Skin of body (tissue), 2 donors: ENCODE results near the gene POLD3. TPM values are rescaled to one million over a fixed set of nuclear protein-coding genes. Genes with fewer than 3 reads are reported as not detected.
A peak's percentile ranks its signal among the peaks of the same experiment; 100 is the strongest.

Experiments used
- DNase-seq: peaks from one replicate; lab custom pipeline; 2025; lab: John Stamatoyannopoulos, UW
- total RNA-seq: library from RNA; depleted of rRNA; stranded (reverse); fragments of >200 nt; gene quantifications from one replicate; pipeline ENCODE4 v1.2.3, GENCODE V29; 2014

The POLD3 gene, protein sequence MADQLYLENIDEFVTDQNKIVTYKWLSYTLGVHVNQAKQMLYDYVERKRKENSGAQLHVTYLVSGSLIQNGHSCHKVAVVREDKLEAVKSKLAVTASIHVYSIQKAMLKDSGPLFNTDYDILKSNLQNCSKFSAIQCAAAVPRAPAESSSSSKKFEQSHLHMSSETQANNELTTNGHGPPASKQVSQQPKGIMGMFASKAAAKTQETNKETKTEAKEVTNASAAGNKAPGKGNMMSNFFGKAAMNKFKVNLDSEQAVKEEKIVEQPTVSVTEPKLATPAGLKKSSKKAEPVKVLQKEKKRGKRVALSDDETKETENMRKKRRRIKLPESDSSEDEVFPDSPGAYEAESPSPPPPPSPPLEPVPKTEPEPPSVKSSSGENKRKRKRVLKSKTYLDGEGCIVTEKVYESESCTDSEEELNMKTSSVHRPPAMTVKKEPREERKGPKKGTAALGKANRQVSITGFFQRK
- total RNA-seq = 16.4 TPM

DNA sequence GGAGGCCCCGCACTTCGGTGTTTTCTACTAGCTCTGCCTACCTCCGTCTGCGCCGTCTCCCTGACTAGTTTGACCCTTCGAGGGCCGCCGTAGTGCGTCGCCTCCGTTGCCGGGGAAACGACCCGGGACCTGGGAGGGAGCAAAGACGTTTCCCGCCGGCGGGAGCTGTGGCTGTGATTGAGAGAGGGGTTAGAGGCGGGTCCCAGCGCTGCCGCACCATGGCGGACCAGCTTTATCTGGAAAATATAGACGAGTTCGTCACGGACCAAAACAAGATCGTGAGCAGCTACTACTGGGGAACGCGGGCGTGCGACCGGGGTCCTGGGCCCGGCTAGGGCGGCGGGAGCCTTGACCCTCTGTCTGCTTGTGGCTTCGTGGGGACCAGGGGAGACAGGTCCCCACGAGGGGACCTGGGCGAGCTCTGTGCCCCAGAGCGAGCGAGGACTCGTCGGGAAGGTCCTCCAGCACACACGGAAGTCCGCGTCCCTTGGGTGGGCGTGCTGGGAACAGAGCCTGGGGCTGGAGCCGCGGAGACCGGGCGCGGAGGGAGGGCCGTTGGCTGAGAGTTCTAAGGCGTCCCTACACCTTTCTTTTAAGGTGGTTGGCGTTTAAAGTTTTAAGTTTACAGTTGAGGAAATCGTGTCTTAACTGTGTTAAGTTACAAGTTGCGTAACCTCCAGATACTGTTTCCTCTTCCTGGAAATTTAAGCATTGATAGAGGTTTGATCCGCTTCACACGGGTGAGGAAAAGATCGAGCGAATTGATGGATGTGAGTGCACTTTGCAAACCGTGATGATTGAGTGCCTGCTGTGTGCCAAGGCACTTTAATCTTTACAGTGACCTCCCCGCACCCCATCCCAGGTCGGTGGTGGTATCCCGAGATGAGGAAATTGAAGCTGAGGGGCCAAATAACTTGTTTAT, at the start of gene POLD3:
Gene POLD3, plus strand, starts transcription at position 142 of the 922 bp plus-strand sequence. Its CDS starts 77 bp downstream, at position 219.
- DNase-seq = peak; percentile 91

DNA sequence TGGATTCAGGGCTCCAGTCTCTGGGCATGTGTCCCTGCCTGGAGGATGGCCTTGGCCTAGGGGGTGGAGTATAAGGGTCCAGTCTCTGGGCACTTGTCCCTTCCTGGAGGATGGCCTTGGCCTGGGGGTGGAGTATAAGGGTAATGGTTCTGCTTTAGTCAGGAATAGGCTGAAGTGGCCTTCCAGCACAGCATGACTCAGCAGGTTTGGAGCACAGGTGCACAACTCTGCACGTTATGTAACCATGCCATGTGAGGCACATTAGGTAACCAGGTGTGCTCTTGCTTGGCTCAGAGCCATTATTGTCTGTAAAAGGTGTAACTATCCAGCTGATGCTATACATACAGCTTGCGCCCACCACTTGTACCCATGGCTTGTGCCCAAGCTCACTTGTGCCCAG, 48.4 kb upstream of the POLD3 start:
- DNase-seq = no peak

DNA sequence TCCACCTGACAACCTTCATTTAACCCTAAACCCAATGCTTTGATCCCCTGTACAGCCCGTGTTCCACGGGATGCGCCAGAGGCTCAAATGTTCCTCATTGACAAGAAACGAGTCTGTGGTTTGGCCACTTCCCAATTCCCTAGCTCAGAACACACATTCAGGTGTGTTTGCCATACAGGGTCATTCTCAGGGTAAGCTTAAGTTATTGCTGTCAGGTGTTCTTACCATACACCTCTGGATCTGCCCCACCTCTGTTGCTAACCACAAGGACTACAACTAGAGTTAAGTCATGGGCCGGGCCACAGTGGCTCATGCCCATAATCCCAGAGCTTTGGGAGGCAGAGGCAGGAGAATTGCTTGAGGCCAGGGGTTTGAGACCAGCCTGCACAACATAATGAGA, 45.6 kb upstream of the POLD3 start:
- DNase-seq = no peak

DNA sequence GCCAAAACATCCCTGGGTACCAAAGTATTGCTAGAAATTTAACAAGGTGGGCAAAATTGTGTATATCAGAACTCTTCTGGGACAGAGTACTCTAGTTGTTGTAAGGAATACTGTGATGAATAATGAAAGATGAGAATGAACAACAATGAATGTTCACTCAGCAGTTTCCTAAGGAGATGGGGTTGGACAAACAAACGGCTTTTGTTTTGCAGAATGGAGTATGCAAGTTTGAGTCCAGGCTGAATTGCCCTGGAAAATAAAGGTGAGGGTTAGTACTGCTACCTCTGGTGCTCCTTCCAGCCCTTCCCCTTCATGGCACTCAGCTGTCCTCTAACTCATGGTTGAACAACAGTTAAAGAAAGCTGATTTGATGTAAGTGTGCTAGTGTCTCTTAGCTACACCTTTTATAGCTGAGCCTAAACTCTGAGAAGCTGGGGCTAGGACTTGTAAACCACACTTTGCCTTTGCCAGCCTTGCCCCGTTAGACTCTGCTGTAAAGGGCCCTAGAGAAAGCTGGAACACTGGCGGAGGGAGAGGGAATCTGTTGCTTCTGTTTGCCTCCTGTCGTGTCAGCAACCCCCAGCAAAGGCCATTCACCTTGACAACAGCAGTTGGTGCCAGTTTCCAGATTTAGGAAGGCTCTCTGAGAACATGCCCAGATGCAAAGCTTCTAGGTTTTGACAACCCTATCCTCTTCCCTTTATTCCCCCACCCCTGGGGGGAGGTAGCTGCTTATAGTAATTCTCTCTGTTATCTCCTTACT, 41.2 kb upstream of the POLD3 start:
- DNase-seq = no peak

DNA sequence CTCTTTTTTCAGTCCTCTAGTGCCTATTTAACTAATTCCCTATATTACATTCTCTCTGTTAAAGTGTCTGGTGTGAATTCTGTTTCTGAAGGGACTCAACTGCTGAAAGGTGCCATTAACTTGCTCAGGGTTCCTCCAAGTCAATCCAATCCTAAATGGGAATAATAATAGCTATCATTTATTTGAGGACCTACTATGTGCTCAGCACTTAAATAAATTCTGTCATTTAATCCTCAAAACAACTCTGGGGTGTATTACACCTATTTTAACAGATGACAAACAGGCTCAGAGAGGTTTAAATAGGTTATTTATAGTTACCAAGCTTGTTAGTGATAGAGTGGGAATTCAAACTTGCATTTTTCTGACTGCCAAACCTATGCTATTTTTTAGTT, 40.6 kb upstream of the POLD3 start:
- DNase-seq = no peak

DNA sequence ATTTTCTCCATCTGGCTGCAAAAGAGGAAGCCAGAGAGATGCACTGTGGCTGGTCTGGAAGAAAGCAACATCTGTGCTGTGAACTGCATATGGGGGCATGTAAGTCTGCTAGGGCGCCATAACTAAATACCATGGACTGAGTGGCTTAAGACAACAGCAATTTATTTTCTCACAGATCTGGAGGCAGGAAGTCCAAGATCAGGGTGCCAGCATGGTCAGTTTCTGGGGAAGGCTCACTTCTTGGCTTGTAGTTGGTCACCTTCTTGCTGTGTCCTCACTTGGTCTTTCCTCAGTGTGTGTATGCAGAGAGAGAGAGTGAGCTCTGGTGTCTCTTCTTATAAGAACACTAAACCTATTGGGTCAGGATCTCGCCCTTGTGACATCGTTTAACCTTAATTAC, 34.9 kb upstream of the POLD3 start:
- DNase-seq = no peak

DNA sequence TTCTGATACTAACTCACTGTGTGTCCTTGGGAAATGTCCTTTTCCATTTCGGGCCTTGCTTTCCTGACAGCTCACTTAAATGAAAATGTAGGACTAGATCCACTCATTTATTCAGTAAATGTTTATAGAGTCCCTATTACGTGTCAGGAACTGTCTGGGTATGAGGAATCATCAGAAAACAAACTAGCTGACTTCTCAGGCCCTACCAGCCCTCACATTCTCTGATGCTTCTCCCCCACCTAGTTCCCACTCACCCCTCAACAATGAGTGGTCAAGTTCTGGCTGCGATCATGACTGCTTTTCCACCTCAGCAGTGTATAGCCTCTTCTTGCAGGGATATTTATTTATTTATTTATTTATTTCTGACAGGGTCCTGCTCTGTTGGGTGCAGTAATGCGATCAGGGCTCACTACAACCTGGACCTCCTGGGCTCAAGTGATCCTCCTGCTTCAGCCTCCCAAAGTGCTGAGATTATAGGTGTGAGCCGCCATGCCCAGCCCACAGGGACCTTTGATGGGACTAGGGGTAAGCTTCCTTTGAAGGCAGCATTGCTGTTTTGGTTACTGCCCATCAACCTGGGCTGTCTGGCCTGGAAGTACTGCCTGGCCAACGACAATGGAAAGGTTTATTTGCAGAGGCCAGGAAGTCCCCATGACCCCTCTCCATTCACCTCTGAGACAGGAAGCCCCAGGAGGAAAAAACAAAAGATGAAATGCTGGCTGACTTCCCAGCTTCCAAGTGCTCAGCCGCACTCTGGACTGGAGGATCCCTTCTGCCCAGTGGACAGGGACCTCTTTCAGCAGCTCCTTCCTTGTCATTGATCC, 33.1 kb upstream of the POLD3 start:
- no peak for DNase-seq

DNA sequence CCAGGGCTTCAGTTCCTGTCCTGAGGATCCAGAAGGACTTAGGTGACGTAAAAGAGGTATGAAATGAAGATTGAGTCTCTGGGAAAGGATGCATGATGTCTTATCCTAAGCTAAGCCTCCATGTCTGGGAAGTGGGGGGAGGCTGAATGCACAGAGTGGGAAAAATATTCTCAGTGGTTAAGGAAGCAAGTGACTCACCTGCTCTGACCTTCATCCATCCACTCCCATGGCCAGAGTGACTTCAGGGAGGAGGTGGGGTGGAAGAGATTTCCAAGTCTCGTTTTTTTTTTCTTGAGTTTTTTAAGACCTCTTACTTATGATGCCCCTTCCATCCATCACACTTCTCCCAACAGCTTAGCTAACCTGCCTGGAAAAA, 32.5 kb upstream of the POLD3 start:
- no peak for DNase-seq

DNA sequence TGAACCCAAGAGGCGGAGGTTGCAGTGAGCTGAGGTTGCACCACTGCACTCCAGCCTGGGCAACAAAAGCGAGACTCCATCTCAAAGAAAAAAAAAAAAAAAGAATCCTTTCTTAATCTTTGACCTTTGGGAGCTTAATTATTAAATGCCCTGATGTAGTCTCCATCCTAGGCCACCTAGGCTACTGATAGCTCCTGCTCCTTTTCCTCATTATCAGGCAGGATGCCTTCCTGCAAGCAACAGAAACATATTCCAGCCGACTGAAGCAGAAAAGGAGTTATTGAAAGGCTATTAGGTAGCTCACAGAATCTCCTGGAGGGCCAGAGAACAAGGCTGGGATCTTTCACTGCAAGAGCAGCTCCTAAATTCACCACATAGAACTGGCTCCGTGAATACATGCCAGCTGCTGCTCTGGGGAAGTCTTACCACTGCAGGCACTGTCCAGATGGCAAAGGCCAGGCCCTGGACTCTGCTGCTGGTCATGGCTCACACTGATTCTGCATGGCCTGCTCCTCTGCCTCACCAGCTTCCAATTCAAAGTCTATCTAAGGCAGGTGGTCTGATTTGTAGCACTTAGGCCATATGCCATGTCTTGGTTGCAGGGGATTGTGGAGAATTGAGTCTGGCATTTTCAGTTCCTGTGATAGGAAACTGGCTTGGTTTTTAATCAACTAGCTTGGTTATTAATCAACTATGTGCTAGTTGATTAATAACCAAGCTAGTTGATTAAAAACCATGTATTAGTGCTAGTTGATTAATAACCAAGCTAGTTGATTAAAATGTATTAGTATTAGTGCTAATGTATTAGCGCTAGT, 26.0 kb upstream of the POLD3 start:
- no peak for DNase-seq

DNA sequence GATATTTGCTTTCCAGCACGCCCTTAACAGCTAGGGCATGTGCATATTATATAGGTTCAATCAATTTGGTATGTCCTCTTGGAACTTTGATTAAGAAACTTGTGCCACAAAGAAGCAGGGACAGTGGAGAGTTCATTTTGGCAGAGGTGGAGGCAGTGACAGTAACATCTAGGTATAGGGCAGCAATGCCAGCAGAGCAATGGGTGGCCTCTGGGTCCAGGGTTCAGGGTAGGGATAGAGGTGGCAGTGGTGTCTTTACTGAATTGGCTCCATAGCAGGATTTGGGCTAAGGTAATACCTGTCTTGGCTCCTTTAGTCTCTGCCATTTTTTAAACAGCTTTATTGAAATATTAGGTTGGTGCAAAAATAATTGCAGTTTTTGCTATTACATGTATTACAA, 24.4 kb upstream of the POLD3 start:
- no peak for DNase-seq

DNA sequence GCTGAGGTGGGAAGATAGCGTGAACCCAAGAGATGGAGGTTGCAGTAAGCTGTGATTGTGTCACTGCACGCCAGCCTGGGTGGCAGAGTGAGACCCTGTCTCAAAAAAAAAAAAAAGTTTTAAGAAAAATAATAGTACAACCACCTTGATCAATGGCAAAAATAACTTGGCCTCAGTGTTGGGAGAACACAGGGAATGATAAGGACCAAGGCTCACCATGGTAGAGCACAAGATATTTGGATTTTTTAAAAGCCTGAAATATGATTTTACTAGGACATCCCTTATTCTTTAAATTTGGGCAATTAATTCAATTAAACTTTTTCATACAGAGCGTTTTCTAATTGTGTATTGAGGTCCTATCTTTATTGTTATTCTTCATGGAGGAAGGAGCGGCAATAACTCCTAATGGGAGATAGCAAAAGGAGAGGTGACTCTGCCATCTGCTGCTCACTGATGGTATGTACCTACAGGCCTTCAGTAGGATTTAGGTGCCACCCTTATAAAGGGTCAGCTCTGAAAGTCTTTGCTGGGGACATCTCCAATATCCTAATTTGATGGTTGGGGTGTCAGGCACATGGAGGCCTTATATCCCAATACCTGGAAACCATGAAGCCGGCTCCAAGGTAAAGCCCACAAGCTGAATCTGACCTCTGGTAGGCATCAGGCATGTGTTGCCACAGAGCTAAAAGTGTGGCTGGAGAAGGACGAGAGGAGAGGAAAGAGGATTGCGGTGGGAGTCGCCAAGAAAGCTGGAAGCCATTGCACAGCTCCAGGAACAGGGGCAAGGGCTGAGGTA, 21.9 kb upstream of the POLD3 start:
- no peak for DNase-seq

DNA sequence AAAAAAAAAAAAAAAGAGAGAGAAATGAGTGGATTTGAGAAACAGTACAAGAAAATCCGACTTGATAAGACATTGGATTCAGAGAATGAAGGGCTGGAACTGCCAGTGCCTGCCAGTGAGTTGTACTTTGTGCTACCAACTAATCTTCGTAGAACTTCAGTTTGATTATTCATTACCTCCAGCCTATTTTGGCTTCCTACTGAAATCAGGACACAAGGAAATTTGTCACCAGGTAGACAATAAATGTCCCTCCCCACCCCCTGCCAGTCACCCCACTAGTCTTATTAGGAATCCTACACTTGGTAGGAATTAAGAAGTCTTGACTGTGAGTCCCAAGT, 21.4 kb upstream of the POLD3 start:
- DNase-seq = no peak

DNA sequence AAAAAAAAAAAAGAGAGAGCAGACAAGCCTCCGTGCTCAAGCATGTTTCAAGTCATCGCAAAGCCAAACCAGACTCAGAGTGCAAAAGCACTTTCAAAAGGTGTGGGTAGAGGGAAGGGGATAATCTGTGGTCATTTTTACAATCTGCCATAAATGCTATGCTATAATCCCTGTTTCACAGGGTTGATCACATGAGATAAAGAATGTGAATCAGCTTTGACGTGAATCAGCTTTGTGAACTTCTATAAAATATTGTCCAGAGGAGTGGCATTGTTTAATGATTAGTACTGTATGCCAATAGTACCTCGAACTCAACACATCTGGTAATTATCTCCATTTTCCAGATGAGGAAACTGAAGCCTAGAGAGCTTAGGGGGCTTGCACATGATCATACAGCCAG, 20.0 kb upstream of the POLD3 start:
- no peak for DNase-seq

DNA sequence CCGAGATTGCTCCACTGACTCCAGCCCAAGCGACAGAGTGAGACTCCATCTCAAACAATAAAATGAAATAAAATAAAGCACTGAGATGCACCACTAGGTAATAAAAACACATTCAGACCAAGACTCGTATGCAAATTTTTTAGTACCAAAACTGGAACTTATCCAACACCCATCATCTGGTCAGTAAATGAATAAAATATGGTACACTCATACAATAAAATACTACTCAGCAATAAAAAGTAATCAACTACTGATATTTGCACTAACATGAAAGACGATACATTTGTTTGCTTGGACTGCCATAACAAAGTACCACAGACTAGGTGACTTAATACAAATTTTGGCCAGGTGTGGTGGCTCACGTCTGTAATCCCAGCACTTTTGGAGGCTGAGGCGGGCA, 17.8 kb upstream of the POLD3 start:
- no peak for DNase-seq

DNA sequence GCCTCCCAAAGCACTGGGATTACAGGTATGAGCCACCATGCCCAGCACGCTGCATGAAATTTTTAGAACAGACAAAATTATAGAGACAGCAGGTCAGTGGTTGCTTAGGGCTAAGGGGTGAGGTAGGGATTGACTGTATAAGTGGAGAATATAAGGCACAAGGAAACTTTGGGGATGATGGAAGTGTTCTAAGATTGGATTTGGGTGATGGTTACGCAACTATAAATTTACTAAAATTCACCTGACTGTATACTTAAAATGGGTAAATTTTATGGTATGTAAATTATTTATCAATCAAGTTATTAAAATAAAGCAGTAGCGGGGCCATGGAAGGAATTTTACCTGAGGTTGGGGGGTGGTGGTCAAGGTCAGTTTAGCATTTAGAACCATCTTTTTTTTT, 16.4 kb upstream of the POLD3 start:
- no peak for DNase-seq

DNA sequence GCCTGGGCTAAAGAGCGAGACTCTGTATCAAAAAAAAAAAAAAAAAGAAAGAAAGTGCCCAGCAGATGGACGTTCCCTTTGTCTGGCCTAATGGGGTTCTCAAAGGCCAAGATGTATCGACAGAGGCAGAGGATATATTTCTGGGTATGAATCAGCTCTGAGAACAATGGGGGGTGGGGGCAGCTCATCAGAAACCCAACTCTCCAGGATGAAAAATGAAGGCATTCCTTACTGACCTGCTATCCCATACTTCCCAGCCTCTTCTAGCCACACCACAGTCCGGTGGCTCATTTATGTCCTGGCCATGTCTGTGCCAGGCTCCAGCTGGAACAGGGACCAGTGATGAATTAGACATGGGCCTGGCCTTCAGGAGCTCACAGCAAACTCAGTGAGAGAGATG, 15.2 kb upstream of the POLD3 start:
- DNase-seq = no peak

DNA sequence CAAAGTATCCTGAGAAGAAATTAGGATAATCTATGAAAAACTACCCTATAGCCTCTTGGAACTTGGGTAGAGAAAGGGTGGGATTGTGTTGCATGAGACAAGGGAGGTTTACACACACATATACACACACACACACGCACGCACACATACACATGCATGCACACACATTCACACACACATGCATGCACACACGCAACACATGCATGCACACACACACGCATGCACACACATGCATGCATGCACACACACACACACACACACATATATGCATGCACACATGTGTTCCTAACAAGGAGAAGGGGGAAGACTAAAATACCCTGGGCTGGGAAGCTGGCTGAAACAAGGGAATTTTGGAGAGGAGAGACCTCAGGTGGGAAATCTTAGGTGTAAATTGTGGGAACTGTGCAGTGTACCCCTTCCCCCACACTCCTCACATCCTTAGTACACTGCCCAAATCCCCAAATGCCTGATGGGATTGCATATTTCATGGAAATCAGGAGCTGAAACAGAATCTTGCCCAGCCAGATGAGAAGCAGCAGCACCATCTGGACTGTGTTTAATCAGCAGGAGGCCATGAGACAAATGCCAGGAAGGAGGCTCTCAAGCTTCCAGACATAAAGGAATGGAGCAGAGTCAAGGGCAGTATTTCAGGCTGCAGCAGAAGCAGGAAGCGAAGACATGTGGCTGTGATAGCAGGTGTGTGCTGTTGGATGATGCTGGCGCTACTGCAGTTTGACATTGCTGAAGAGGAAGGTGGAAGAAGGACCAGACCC, 14.6 kb upstream of the POLD3 start:
- peak; percentile 65 for DNase-seq

DNA sequence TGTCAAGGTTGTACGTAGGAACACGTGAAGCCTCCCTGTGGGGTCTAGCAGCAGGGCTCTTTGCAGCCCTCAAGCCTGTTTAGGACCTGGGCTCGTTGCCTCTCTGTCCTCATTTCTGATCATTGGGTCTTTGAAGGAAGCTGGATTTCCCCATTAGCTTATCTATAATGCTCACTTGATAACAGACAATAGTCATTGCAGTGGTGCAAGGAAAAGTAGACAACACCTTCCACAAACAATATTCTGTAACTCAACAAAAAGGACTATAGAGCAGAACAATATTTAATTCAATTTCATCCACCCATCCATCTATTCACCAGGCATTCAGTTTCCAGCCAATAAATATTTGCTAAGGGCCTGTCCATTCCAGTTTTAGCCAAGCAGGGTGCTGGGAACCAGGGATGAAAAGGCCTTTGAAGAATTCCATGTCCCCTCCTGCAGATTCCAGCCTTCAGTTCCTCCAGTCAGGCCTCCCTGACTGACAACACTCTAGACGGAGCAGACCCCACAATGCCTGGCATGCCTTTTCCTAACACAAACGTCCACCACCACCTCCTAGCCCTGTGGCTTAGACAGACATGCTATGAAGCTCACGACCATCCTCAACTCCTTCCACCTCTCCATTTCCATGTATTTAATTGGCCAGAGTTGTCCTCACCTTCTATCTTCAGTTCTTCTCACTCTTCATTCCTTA, 12.7 kb upstream of the POLD3 start:
- DNase-seq = no peak
